GM20000 (cell line): ENCODE results near the gene MT4.
A peak's percentile ranks its signal among the peaks of the same experiment; 100 is the strongest.

Source experiments
- DNase-seq: peaks from one replicate; pipeline ENCODE4 v3.0.0; 2012; ENCODE audit warnings: low spot score
- CTCF ChIP-seq: IDR thresholded peaks from 2 replicates; pipeline ENCODE4 v1.5.1; 2012; ENCODE audit warnings: mild to moderate bottlenecking, control low read depth; ENCODE audit errors: extremely low read depth, missing control alignments

The MT4 gene

DNA sequence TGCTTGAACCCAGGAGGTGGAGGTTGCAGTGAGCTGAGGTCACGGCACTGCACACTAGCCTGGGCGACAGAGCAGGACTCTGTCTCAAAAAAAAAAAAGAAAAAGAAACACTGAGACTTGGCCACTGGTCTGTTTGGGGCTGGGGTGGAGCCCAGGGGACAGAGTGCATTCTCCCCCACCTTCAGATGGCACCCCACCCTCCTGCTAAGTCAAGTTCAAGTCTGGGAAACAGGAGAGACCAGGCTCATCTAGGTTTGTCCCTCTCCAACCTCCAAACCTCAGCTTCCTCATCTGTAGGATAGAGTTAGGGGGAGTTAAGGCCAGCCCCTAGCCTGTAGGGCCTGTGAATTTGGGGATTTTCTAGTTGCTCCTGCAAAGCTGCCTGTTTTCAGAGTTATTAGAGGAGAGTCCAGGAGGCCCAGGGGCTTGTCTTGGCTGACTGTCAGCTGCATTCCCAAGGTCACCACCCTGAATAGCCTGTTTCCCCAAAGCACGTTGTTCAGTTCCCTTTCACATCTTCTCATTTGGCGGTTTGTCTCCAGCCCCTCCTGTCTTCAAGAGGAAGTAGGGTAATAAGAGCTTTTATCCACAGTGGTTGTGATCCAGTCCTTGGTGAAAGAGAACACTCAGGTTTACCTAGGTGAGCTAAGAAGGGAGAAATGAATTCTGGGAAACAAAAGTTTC, 26.6 kb downstream of the MT4 start:
- TF ChIP-seq CTCF: no peak
- no peak for DNase-seq

DNA sequence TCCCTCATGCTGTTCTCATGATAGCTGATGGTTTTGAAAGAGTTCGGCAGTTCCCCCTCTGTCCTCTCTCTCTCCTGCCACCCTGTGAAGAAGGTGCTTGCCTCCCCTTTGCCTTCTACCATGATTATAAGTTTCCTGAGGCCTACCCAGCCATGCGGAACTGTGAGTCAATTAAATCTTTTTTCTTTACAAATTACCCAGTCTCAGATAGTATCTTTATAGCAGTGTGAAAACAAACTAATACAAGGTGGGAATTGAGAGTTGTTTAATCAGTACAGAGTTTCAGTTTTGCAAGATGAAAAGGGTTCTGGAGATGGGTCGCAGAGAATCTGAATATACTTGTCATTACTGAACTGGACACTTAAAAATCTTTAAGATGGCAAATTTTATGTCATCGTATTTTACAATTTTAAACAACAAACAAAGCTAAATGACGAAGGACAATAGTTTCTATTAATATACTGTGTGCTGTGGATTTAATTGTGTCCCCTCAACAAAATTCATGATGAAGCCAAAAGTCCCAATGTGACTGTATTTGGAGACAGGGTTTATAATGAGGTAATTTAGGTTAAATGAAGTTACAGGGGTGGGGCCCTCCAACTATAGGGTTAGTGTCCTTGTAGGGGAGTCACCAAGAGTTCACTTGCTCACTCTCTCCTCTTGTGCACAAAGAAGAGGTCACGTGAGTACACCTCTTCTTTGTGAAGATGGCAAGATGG, 28.9 kb downstream of the MT4 start:
- no peak for DNase-seq
- no peak for TF ChIP-seq CTCF

DNA sequence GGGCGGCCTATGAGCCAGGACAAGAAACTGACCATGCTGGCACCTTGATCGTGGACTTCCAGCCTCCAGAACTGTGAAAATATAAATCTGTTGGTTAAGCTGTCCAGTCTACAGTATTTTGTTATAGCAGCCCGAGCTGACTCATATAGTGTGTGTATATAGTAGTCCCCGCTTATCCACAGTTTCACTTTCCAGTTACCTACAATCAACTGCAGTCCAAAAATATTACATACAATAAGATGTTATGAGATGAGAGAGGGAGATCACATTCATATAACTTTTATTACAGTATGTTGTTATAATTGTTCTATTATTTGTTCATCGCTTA, 29.4 kb downstream of the MT4 start:
- no peak for TF ChIP-seq CTCF
- no peak for DNase-seq

DNA sequence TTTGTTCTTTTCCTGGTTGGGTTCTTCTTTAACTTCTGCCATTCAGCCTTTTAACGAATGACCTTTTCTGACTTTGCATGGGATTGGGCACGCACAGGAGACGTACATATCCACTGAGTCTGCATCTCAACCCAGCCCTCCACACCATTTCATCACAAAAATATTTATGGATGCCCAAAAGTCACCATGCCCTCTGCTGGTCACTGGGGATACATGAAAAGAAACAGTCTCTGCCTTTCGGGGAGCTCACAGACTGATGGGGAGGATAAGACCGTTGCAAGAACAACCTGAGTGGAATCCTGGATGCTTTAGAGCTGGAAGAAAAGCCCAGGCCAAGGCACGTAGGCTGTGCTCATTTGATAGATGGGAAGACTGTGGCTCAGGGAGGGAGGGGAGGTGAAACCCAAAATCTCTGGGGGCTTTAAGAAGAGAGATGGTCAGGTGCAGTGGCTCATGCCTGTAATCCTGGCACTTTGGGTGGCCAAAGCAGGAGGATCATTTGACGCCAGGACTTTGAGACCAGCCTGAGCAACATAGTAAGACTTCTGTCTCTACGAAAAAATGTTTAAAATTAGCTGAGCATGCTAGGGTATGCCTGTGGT, 35.6 kb downstream of the MT4 start:
- DNase-seq: peak; percentile 69
- TF ChIP-seq CTCF: peak; percentile 69

DNA sequence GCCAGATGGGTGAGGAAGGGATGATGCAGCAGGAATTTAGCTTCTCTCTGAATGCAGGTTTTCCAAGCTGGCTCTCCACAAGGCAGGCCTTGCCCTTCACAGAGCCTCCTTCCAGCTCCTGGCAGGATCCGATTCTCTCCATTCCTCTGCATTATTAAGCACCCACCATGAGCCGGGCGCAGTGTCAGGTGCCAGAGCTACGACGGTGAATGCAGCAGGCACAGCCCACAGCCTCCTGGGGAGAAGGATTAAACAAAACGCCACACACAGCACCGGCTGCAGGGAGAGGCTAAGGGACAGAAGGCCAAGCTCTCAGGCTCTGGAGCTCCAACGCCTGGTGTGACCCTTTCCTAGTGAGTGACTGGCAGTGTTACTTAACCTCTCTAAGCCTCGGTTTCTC, 36.5 kb downstream of the MT4 start:
- no peak for DNase-seq
- no peak for TF ChIP-seq CTCF

GRCh38 chr16:56603589-56603988, 38.7 kb downstream of the MT4 start:
- TF ChIP-seq CTCF: no peak
- no peak for DNase-seq

GRCh38 chr16:56604966-56605365, 40.1 kb downstream of the MT4 start:
- no peak for TF ChIP-seq CTCF
- DNase-seq: no peak
